ENCODE data around the gene FBXW8.

- TF ChIP-seq POLR2AphosphoS5 (IDR thresholded peaks at IDR 0.05; ENCODE audit: borderline replicate concordance, low read depth, low read length) (no peak), EZH2 (IDR thresholded peaks at IDR 0.05) (no peak)
These were observed 59.1 kb downstream of the FBXW8 start for GRCh38 chr12:116969615-116970585.
